Gastrocnemius medialis (tissue), 4 donors: ENCODE data around the gene GPR176.

Experiments used
- CTCF ChIP-seq, 5 experiments: fragments of 450-650 bp in 3 of 5; fragments of 200-600 bp in 2 of 5; sonication (generic) in 2 of 5; IDR thresholded peaks in 4 of 5; conservative IDR thresholded peaks in 1 of 5; 1 replicate in 4 of 5; 2 replicates in 1 of 5; pipeline ENCODE4 v1.5.1; 2016 to 2019; ENCODE audit warnings: antibody characterized with exemption in 5 of 5, mild to moderate bottlenecking in 3 of 5, moderate library complexity in 3 of 5
- POLR2A ChIP-seq, 2 donors: fragments of 450-650 bp; IDR thresholded peaks; one replicate each; pipeline ENCODE4 v1.6.1; 2017; ENCODE audit warnings: antibody characterized with exemption in 2 of 2, mild to moderate bottlenecking in 2 of 2, moderate library complexity in 2 of 2

DNA sequence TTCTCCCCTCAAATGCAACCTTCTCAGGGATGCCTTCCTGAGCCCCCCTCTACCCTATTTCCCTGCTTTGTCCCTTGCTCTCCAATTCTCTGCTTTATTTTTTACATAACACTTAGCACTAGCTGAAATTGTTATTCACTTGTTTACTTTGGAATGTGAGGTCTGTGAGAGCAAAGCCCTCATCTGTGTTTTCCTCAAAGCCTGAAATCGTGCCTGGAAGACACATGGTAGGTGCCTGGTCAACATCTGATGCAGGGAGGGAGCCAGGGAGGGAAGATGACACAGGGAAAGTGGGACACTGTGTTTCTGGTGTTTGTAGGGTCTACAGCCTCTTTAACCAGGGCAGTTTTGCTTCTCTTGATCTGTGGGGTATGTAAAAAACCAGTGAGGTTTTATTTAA lies 37.4 kb upstream of the GPR176 start:
- TF ChIP-seq CTCF (IDR thresholded peaks at IDR 0.05 in 4 of 5, conservative IDR thresholded peaks at IDR 0.05 in 1 of 5) (no peak), POLR2A (IDR thresholded peaks at IDR 0.05) (no peak)
